Prostate gland (tissue), 2 donors: ENCODE data around the gene TMEM258. TPM values are rescaled to one million over a fixed set of nuclear protein-coding genes. Genes with fewer than 3 reads are reported as not detected.

Source experiments
- microRNA counts, 2 donors: library from miRNA; unstranded; fragments of <30 nt; microRNA quantifications; one replicate each; lab custom pipeline; 2016 to 2017
- total RNA-seq, 2 donors: library from RNA; depleted of rRNA; stranded (reverse); fragments of >200 nt; gene quantifications; one replicate each; pipeline ENCODE4 v1.1.0, GENCODE V29; 2016

The TMEM258 gene
- total RNA-seq, 2 donors from 2014 or later = 34.8 to 82.9 TPM

MicroRNAs encoded within 50 kb of the gene (microRNA counts, 767-probe panel; counts per million panel counts)
- microRNA hsa-miR-1908 (lab: Ali Mortazavi, UCI) (1,933 to 2,063 counts per million in 2 donors), microRNA hsa-miR-611 (lab: Ali Mortazavi, UCI) (0 to 431 counts per million in 2 donors)

Other genes with a start within 250 kb of the TMEM258 start
- 100 to 1,000 TPM; 114 to 199 TPM for gene SYT7, start 211.5 kb downstream of the TMEM258 start, total RNA-seq
- 10 to 100 TPM; 10.8 to 12.2 TPM for gene DAGLA, start 112.2 kb downstream of the TMEM258 start, total RNA-seq
- 1 to 10 TPM in 1 of 2 donors, under 1 TPM in 1; 0.77 to 3.4 TPM for gene MYRF, start 40.0 kb downstream of the TMEM258 start, total RNA-seq
- gene FEN1, start 312 bp upstream of the TMEM258 start, total RNA-seq = 10 to 100 TPM; 12.8 to 18.4 TPM
- 10 to 100 TPM; 15.0 to 38.7 TPM for gene FADS1, start 24.4 kb upstream of the TMEM258 start, total RNA-seq
- 100 to 1,000 TPM in 1 of 2 donors, 10 to 100 TPM in 1; 67.5 to 213 TPM for gene FADS2, start 35.7 kb upstream of the TMEM258 start, total RNA-seq
- 10 to 100 TPM; 18.5 to 74.9 TPM for gene FADS3, start 98.9 kb upstream of the TMEM258 start, total RNA-seq
- gene RAB3IL1, start 125.0 kb upstream of the TMEM258 start, total RNA-seq = 10 to 100 TPM in 1 of 2 donors, 1 to 10 TPM in 1; 3.5 to 53.0 TPM
- 10 to 100 TPM in 1 of 2 donors, 1 to 10 TPM in 1; 1.5 to 18.0 TPM for gene BEST1, start 157.8 kb upstream of the TMEM258 start, total RNA-seq
- gene FTH1, start 175.0 kb upstream of the TMEM258 start, total RNA-seq = 1,000 to 10,000 TPM; 1,344 to 1,560 TPM